Activated effector memory CD4-positive, alpha-beta T cell treated with Interleukin-2 at 50 U/mL for 16 hours (primary cell): ENCODE results near the gene MOV10.

Experiments
- DNase-seq: peaks from one replicate; pipeline ENCODE4 v3.0.0-alpha.2; 2020

Gene MOV10

GRCh38 chr1:112674986-112675727, 698 bp downstream of the MOV10 start:
- DNase-seq: peak; percentile 19

- no peak for DNase-seq
These were observed 1.4 kb downstream of the MOV10 start for GRCh38 chr1:112675728-112676381.

GRCh38 chr1:112676543-112676942, 2.1 kb downstream of the MOV10 start:
- DNase-seq: no peak

DNA sequence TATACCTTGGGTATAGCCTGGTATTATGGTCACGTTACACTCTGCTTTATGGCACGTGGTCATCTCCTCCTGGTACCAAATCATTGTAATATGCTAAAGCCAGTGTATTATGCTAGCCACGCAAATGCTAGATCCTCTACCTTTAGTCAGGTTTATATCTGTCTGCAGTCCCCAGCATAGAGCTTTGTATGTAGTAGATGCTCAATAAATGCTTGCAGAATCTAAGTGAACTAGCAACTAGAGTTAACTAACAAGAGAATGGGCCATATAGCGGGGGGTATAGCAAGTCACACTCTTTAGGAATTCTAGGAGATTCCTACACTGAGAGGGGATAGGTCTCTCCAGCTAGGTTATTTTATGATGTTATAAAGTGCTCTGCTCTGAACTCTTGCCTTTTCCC, 3.0 kb downstream of the MOV10 start:
- DNase-seq: no peak

DNA sequence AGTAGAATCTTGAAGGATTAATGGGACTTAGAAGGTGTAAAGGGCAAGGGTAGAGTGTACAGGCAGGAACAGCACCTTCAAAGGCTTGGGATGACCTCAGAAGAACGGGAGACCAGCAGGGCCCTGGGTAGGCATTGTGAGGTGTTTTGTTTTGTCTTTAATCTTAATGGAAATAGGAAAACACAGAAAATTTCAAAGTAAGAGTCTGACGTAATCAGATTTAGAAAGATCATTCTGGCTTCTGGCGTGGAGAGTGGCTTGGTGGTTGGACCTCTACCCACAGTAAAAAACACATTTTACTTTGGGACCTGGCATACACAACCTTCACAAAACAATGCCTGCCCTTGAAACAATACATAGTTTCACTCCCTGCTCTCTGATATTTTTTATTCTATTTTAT, 4.1 kb downstream of the MOV10 start:
- DNase-seq: no peak

GRCh38 chr1:112685913-112686312, 11.5 kb downstream of the MOV10 start:
- no peak for DNase-seq

- no peak for DNase-seq
These were observed 12.0 kb downstream of the MOV10 start for GRCh38 chr1:112686417-112686816.

- no peak for DNase-seq
These were observed 12.4 kb downstream of the MOV10 start for GRCh38 chr1:112686835-112687234.

DNA sequence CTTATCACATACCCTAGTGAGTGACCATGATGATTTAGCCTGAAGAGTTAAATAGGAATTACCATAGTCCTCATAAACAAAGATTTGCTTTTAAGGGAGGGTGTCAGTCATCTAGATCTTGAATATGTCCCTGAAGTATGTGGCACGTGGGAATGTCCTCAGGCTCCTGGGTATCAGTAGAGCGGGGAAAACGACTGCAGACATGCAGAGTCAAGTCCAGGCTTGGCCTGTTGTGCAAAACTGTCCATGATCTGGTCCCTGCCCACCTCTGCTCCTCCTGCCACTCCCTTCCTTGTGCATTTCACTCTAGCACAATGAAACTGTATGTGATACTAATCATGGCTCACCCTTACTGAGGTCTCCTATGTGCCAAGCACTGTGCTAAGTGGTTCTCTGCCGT, 12.9 kb downstream of the MOV10 start:
- no peak for DNase-seq

DNA sequence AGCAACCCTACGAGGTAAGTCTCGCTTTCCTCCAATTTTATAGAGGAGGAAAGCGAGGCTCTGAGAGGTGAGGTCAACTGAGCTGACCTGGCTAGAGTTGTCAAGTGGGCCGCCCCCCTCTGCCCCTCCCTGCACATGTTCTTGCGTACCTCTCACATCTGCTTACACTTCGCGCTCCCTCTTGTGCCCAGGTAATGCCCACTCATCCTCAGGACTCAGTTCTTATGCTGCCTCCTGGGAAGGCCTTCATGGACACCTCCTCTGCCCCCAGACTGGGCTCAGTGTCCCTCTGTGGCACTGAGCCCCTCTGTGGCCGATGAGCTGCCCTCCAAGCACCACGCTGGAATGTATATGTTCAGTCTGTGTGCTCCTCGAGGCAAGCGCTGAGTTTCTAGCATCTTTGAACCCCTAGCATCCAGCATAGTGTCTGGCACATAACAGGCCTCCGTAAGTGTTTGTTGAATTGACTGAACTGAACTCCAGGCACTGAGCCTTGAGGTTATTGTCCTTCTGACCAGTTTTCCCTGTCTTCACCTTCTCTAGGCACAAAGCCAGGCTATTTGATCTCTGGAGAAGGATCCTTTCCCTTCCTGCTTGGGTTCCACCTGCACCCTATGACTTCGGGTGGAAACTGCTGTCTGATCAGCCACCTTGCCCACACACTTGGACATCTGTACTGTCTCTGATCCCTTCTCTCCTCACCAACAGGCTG, 13.5 kb downstream of the MOV10 start:
- DNase-seq: no peak

DNA sequence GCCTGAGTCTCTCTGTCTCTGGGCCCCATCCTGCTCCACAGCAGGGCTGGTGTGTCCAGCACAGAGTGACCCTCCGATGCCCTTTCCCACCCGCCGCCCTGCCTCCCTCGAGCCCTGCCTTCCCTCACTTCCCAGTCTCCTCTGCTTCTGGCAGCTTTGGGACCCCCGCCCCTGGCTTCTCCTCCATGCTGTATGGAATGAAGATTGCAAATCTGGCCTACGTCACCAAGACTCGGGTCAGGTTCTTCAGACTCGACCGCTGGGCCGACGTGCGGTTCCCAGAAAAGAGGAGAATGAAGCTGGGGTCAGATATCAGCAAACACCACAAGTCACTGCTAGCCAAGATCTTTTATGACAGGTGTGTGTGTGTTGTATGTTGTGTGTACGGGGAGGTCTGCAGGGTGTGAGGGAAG, 14.3 kb downstream of the MOV10 start:
- DNase-seq: no peak

- DNase-seq: no peak
These were observed 14.9 kb downstream of the MOV10 start for GRCh38 chr1:112689196-112689841.

GRCh38 chr1:112689842-112690237, 15.4 kb downstream of the MOV10 start:
- no peak for DNase-seq

DNA sequence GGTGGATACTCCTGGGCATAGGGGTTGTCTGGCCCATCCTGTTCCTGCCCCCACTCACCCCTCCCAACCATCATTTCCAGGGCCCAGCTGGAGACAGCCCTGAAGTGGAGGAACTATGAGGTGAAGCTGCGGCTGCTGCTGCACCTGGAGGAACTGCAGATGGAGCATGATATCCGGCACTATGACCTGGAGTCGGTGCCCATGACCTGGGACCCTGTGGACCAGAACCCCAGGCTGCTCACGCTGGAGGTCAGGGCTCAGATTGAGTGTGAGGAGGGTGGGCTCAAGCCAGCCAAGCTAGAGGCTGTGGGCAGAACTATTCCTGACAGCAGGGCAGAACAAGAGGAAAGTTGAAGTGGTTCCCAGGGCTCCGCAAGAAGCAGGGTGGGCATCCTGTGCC, 18.2 kb downstream of the MOV10 start:
- no peak for DNase-seq

GRCh38 chr1:112693821-112694220, 19.4 kb downstream of the MOV10 start:
- DNase-seq: no peak

DNA sequence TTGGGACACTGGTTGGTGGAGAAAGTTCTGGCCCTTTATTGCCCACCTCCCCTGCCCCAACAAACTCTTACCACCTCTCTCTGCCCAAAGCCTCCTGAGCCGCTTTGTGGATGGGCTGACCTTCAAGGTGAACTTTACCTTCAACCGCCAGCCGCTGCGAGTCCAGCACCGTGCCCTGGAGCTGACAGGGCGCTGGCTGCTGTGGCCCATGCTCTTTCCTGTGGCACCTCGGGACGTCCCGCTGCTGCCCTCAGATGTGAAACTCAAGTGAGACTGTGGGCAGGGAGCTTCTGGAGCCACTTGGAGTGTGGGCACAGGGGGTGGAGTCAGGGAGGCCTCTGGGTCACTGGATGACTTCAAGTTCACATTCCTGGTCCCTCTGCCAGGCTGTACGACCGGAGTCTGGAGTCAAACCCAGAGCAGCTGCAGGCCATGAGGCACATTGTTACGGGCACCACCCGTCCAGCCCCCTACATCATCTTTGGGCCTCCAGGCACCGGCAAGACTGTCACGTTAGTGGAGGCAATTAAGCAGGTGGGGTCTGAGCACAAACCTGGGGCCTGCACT, 20.0 kb downstream of the MOV10 start:
- no peak for DNase-seq

DNA sequence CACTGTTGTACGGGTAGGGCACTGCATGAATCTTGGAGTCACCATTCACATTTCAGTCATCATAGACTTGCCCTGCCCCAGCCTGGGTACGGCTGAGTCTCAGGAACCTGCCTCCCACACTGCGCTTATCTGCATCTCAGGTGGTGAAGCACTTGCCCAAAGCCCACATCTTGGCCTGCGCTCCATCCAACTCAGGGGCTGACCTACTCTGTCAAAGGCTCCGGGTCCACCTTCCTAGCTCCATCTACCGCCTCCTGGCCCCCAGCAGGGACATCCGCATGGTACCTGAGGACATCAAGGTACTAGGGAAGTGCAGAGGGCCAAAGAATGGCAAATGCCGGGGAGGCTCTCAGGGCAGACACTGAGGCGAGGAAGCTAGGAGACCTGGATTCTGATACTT, 20.8 kb downstream of the MOV10 start:
- DNase-seq: no peak

GRCh38 chr1:112696578-112697314, 22.3 kb downstream of the MOV10 start:
- DNase-seq: no peak

- DNase-seq: no peak
These were observed 23.3 kb downstream of the MOV10 start for GRCh38 chr1:112697781-112698201.

DNA sequence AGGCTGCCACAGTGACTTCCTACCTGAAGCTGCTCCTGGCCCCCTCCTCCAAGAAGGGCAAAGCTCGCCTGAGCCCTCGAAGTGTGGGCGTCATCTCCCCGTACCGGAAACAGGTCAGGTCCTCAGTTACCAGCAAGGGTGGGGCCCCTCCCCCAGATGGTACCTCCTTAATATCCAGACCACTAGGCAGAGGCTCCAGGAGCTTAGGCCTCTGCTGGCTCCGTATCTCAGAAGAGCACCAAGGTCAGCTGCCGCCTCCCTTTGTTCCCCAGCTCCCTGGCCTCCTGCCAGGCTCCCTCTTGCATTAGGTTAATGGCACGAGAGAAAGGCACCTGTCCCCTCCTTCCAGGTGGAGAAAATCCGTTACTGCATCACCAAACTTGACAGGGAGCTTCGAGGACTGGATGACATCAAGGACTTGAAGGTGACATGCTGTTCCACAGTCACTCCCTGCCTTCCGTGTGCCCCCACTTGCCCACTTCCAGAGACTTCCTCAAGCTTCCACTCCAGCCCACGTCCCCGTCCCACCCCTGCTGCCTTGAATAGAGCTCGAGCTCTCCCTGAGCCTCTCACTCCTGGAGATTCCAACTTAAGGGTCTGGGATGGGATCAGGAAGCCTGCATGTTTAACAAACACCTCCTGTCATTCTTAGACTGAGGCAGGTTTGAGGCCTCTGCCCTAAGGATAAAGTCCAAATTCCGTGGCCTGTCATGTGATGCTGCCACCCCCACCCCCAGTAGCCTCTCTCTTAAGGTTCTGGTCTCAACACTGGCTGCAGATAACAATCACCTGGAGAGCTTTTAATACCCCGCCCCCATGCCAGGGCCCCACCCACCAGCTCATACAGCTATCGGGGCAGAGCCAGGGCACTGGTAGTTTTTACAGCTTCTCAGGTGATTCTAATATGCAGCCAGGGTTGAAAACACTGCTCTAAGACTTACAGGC, 24.2 kb downstream of the MOV10 start:
- no peak for DNase-seq

DNA sequence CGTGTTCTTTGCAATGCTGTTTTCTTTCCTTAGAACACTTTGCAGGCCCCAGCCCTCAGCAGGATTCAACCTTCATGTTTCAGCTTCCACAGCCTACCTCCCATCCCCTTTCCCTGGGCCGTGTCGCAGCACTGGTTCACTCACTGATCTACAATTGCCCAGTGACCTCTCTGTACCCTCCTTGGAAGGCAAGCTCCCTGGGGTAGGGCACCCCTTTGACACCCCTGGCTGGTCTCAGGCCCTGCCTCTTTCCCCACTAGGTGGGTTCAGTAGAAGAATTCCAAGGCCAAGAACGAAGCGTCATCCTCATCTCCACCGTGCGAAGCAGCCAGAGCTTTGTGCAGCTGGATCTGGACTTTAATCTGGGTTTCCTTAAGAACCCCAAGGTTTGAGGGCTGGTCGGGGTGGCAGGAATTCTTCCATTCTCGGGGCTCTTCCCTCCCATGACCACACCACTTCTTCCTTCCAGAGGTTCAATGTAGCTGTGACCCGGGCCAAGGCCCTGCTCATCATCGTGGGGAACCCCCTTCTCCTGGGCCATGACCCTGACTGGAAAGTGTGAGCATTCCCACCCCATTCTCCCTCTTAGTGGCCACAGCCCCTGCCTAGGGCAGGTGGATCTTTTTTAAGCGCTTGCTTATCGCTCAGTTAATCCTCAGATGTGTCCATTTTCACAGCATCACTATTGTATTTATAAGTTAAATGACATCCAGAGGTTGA, 25.1 kb downstream of the MOV10 start:
- DNase-seq: no peak
